ENCODE measurements around the gene RASA1.

Gene RASA1

DNA sequence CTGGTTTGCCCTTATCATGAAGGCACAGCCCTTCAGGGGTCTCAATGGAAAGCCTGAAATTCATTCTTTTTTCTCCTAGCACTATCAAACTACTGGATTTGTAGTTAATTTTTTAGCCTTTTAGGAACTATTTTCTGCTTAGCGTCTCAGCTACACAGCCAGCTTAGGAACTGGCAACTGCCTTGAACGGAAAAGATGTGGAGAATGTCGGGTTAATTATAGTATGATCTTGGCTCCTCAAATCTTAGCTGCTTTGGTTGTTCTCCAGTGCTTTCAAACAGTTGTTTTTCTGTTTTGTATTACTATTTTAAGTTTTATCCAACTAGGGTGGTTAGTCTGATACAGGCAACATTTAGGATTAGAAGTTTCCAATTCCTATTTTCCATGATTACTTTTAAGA lies 100.9 kb downstream of the RASA1 start:
- TF ChIP-seq, protein P1, sequence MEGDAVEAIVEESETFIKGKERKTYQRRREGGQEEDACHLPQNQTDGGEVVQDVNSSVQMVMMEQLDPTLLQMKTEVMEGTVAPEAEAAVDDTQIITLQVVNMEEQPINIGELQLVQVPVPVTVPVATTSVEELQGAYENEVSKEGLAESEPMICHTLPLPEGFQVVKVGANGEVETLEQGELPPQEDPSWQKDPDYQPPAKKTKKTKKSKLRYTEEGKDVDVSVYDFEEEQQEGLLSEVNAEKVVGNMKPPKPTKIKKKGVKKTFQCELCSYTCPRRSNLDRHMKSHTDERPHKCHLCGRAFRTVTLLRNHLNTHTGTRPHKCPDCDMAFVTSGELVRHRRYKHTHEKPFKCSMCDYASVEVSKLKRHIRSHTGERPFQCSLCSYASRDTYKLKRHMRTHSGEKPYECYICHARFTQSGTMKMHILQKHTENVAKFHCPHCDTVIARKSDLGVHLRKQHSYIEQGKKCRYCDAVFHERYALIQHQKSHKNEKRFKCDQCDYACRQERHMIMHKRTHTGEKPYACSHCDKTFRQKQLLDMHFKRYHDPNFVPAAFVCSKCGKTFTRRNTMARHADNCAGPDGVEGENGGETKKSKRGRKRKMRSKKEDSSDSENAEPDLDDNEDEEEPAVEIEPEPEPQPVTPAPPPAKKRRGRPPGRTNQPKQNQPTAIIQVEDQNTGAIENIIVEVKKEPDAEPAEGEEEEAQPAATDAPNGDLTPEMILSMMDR (IDR thresholded peaks at IDR 0.05; ENCODE audit: low read depth, low read length, missing control alignments), result no peak

GRCh38 chr5:87369431-87369830 lies 101.7 kb downstream of the RASA1 start:
- DNase-seq (ENCODE audit: extremely low read depth, low read depth), result no peak
- no peak overlapping the region for H3K4me3 ChIP-seq (replicated peaks; ENCODE audit: low read depth, low read length)
- TF ChIP-seq, protein P1 (IDR thresholded peaks at IDR 0.05; ENCODE audit: low read depth, low read length, missing control alignments), result no peak

More for the DNA sequence above, 100.9 kb downstream of the RASA1 start:
- no peak for DNase-seq (ENCODE audit: extremely low read depth, low read depth)
- no peak overlapping the region for H3K4me3 ChIP-seq (replicated peaks; ENCODE audit: low read depth, low read length)

- no peak overlapping the region for H3K4me3 ChIP-seq (replicated peaks; ENCODE audit: low read depth, low read length)
- no peak for DNase-seq (ENCODE audit: extremely low read depth, low read depth)
- TF ChIP-seq, protein P1 (IDR thresholded peaks at IDR 0.05; ENCODE audit: low read depth, low read length, missing control alignments), result no peak
These were observed 105.0 kb downstream of the RASA1 start for GRCh38 chr5:87372705-87373104.

GRCh38 chr5:87382224-87382623 lies 114.5 kb downstream of the RASA1 start:
- TF ChIP-seq, protein P1 (IDR thresholded peaks at IDR 0.05; ENCODE audit: low read depth, low read length, missing control alignments), result no peak
- DNase-seq (ENCODE audit: extremely low read depth, low read depth), result no peak
- no peak overlapping the region for H3K4me3 ChIP-seq (replicated peaks; ENCODE audit: low read depth, low read length)

DNA sequence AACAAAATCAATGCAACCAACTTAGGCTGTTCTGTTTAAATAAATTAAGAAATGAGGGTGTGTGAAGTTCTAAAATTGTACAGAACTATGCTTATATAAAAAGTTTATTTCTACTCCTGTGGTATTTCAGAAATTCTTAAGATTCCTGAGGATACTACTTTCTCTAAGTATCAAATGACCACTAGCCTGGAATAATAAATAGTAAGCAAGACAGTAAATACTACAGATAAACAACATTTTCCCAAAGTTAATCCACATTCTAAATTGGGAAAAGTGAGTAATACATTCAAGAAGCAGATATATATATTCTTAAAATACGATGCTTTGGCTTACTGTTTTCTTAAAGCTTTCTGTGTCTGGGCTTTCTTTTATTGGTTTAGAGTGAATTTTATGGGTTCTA lies 115.5 kb downstream of the RASA1 start:
- TF ChIP-seq, protein P1 (IDR thresholded peaks at IDR 0.05; ENCODE audit: low read depth, low read length, missing control alignments), result no peak
- H3K4me3 ChIP-seq (replicated peaks; ENCODE audit: low read depth, low read length), result no peak overlapping the region
- peak; percentile 2 for DNase-seq (ENCODE audit: extremely low read depth, low read depth)

DNA sequence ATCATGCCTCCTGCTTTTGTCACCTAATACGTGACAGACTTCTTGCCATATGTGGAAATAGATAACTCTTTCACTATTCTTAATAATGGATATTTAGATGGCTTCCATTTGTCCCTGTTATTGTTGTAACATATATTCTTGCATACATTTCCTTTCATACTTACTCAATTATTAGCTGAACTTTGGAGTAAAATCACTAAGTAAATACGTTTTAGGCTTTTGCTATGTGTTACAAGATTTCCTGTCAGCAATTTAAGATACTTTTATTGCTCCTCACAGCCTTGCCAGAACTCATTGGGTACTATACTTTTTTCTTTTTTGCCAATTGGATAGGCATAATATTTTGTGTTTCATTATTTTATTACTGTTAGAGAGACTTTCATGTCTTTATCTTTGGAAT lies 118.1 kb downstream of the RASA1 start:
- TF ChIP-seq, protein P1 (IDR thresholded peaks at IDR 0.05; ENCODE audit: low read depth, low read length, missing control alignments), result no peak
- DNase-seq (ENCODE audit: extremely low read depth, low read depth), result no peak
- no peak overlapping the region for H3K4me3 ChIP-seq (replicated peaks; ENCODE audit: low read depth, low read length)

- DNase-seq (ENCODE audit: extremely low read depth, low read depth), result no peak
- TF ChIP-seq, protein P1 (IDR thresholded peaks at IDR 0.05; ENCODE audit: low read depth, low read length, missing control alignments), result no peak
- H3K4me3 ChIP-seq (replicated peaks; ENCODE audit: low read depth, low read length), result no peak overlapping the region
These were observed 120.4 kb downstream of the RASA1 start for GRCh38 chr5:87388129-87388528.

Data from HFF-Myc (cell line).